Caco-2 (cell line): ENCODE results near the gene NOL4L. TPM values are rescaled to one million over a fixed set of nuclear protein-coding genes. Genes with fewer than 3 reads are reported as not detected.

ENCODE experiments used
- BruUV-seq: library from RNA; stranded (reverse); fragments of 400-500 nt; replicated peaks from 2 replicates; lab custom pipeline; 2021; lab: Mats Ljungman, UMichigan
- CTCF ChIA-PET: fragments of 300-600 bp; sonication (Branson Sonifier 250); formaldehyde crosslinking; loops from one replicate; lab custom pipeline; 2022; ENCODE audit warnings: antibody characterized with exemption; lab: Charles Lee
- POLR2A ChIA-PET: fragments of 300-600 bp; sonication (Branson Sonifier 250); formaldehyde crosslinking; loops from one replicate; lab custom pipeline; 2022; ENCODE audit warnings: antibody characterized with exemption; lab: Charles Lee
- DNase-seq, 2 experiments: peaks; one replicate each; pipeline versions ENCODE4 v3.0.0 to v3.0.0-alpha.2; 2020 to 2022
- H3K27me3 ChIP-seq: replicated peaks from 2 replicates; pipeline ENCODE4 v1.6.0; 2011; ENCODE audit warnings: low read length; ENCODE audit not compliant: control insufficient read depth, insufficient read depth
- H3K36me3 ChIP-seq: 2 replicates; pipeline ENCODE4 v1.5.1; 2011; ENCODE audit warnings: low read length; ENCODE audit not compliant: control insufficient read depth, insufficient read depth
- H3K4me1 ChIP-seq: fragments of 250-450 bp; sonication (Bioruptor Pico); 2 replicates; pipeline ENCODE4 v1.5.1; 2020; ENCODE audit warnings: mild to moderate bottlenecking
- H3K4me3 ChIP-seq: 2 replicates; pipeline ENCODE4 v1.5.1; 2011; ENCODE audit warnings: low read depth, mild to moderate bottlenecking, control low read depth, low read length
- H3K9me3 ChIP-seq: fragments of 250-450 bp; sonication (Bioruptor Pico); 2 replicates; pipeline ENCODE4 v1.5.1; 2020; ENCODE audit warnings: mild to moderate bottlenecking, moderate library complexity
- H3K27ac Mint-ChIP-seq: one replicate; pipeline ENCODE4 v1.8.0; 2022; ENCODE audit warnings: mixed read lengths; ENCODE audit not compliant: unreplicated experiment
- H3K27me3 Mint-ChIP-seq: one replicate; pipeline ENCODE4 v1.8.0; 2022; ENCODE audit warnings: mixed read lengths; ENCODE audit not compliant: insufficient read depth, unreplicated experiment
- H3K36me3 Mint-ChIP-seq: one replicate; pipeline ENCODE4 v1.8.0; 2022; ENCODE audit warnings: mild to moderate bottlenecking, mixed read lengths; ENCODE audit not compliant: insufficient read depth, unreplicated experiment
- H3K4me1 Mint-ChIP-seq: one replicate; pipeline ENCODE4 v1.8.0; 2022; ENCODE audit warnings: low read depth, mixed read lengths; ENCODE audit not compliant: unreplicated experiment
- H3K4me3 Mint-ChIP-seq: one replicate; pipeline ENCODE4 v1.8.0; 2022; ENCODE audit warnings: mild to moderate bottlenecking, moderate library complexity, mixed read lengths; ENCODE audit not compliant: unreplicated experiment
- H3K9me3 Mint-ChIP-seq: one replicate; pipeline ENCODE4 v1.8.0; 2022; ENCODE audit warnings: mixed read lengths; ENCODE audit not compliant: unreplicated experiment
- CTCF ChIP-seq, 2 experiments: fragments of 200-600 bp in 1 of 2; IDR thresholded peaks; 1 replicate in 1 of 2; 2 replicates in 1 of 2; pipeline versions ENCODE4 v1.5.1 to v1.8.0; 2011 to 2022; ENCODE audit warnings: antibody characterized with exemption in 1 of 2, control low read depth in 1 of 2, inconsistent platforms in 1 of 2, low read depth in 1 of 2, low read length in 1 of 2, mild to moderate bottlenecking in 1 of 2, moderate library complexity in 1 of 2; ENCODE audit not compliant: insufficient read depth in 1 of 2, severe bottlenecking in 1 of 2, unreplicated experiment in 1 of 2
- intact Hi-C: fragments of 100-400 bp; cut with micrococcal nuclease; formaldehyde crosslinking; loops from one replicate; pipeline ENCODE4 v1.10.0; 2022; ENCODE audit not compliant: unreplicated experiment
- total RNA-seq: library from RNA; stranded (reverse); gene quantifications from 2 replicates; pipeline ENCODE4 v1.2.3, GENCODE V29; 2022

NOL4L gene
- total RNA-seq, 1 experiment from 2014 or later: 80.9 TPM

GRCh38 chr20:32520927-32521203, 64.3 kb downstream of the NOL4L start:
- Histone ChIP-seq H3K4me1 (no peaks in the 10 kb centered on the region; the same call in 1 of the 2 replicates), H3K27me3 (no peaks in the 10 kb centered on the region), H3K4me3 (no peak overlapping the region), H3K9me3 (no peaks in the 10 kb centered on the region), H3K36me3 (no peaks in the 10 kb centered on the region)
- H3K27me3 Mint-ChIP-seq: no peaks in the 10 kb centered on the region
- H3K4me1 Mint-ChIP-seq: no peaks in the 10 kb centered on the region
- H3K36me3 Mint-ChIP-seq: no peaks in the 10 kb centered on the region
- TF ChIP-seq CTCF (IDR thresholded peaks at IDR 0.05; ENCODE audit: insufficient read depth in 1 of 2, low read depth in 1 of 2, low read length in 1 of 2, severe bottlenecking in 1 of 2, unreplicated experiment in 1 of 2): no peak
- no peak overlapping the region for H3K4me3 Mint-ChIP-seq
- no peak overlapping the region for H3K27ac Mint-ChIP-seq
- H3K9me3 Mint-ChIP-seq: no peaks in the 10 kb centered on the region
- CTCF ChIA-PET: interaction anchor here (0.6 to 6.6 kb wide), 8 partner anchors 14 to 258 kb away, joined by 3 to 155 read pairs (median 5); no protein-coding TSS in a partner anchor
- POLR2A ChIA-PET: no interaction called here
- DNase-seq: no peak
- intact Hi-C loops: loop anchor here (1.0 to 5.0 kb wide), 3 partner anchors 51 to 256 kb away; no protein-coding TSS in a partner anchor
- no TSS peak for BruUV-seq

- ChIA-PET CTCF (interaction anchor here (6.6 kb wide), 1 partner anchor 132 kb away, joined by 155 read pairs; no protein-coding TSS in a partner anchor), POLR2A (no interaction called here)
- Histone ChIP-seq H3K4me1 (no peaks in the 10 kb centered on the region; the same call in 1 of the 2 replicates), H3K4me3 (no peak overlapping the region), H3K27me3 (no peaks in the 10 kb centered on the region), H3K9me3 (no peaks in the 10 kb centered on the region), H3K36me3 (no peaks in the 10 kb centered on the region)
- Mint-ChIP-seq H3K4me3 (no peak overlapping the region), H3K27ac (no peak overlapping the region), H3K9me3 (no peaks in the 10 kb centered on the region), H3K4me1 (no peaks in the 10 kb centered on the region), H3K27me3 (no peaks in the 10 kb centered on the region), H3K36me3 (no peaks in the 10 kb centered on the region)
- no TSS peak for BruUV-seq
- DNase-seq: no peak
- no peak for TF ChIP-seq CTCF (IDR thresholded peaks at IDR 0.05; ENCODE audit: insufficient read depth in 1 of 2, low read depth in 1 of 2, low read length in 1 of 2, severe bottlenecking in 1 of 2, unreplicated experiment in 1 of 2)
- intact Hi-C loops: no loop called here
Measured at GRCh38 chr20:32519381-32519730, 65.8 kb downstream of the NOL4L start.

GRCh38 chr20:32518593-32519380, 66.3 kb downstream of the NOL4L start:
- Mint-ChIP-seq H3K36me3 (no peaks in the 10 kb centered on the region), H3K27me3 (no peaks in the 10 kb centered on the region), H3K9me3 (no peaks in the 10 kb centered on the region), H3K4me1 (no peaks in the 10 kb centered on the region), H3K4me3 (no peak overlapping the region), H3K27ac (no peak overlapping the region)
- no peaks in the 10 kb centered on the region for H3K27me3 ChIP-seq
- intact Hi-C loops: no loop called here
- no peaks in the 10 kb centered on the region for H3K9me3 ChIP-seq
- H3K4me1 ChIP-seq: no peaks in the 10 kb centered on the region; the same call in 1 of the 2 replicates
- POLR2A ChIA-PET: no interaction called here
- H3K4me3 ChIP-seq: no peak overlapping the region
- BruUV-seq: no TSS peak
- H3K36me3 ChIP-seq: no peaks in the 10 kb centered on the region
- TF ChIP-seq CTCF (IDR thresholded peaks at IDR 0.05; ENCODE audit: insufficient read depth in 1 of 2, low read depth in 1 of 2, low read length in 1 of 2, severe bottlenecking in 1 of 2, unreplicated experiment in 1 of 2): no peak
- CTCF ChIA-PET: interaction anchor here (6.6 kb wide), 1 partner anchor 133 kb away, joined by 155 read pairs; no protein-coding TSS in a partner anchor
- no peak for DNase-seq
